ENCODE measurements around the gene UGT8.

DNA sequence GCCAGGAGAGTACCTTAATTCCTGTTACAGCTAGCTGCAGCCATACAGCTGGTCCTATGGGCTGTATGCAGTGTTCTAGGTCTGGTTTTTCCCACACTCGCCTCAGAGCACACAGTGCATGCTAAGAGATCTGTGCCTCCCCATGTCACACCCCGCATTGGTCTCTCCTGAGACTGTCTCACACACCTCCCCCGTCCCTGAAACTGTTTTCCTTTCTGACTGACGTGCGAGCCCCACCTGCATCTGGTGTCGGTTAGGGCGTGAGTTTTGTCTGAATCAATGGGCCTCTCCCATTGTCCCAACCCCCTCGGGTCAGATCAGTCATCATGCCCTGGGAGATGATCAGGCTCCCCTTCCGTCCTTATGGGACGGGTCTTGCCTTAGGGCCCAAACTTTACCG, 3.4 kb upstream of the UGT8 start:
- TF ChIP-seq, protein P1, sequence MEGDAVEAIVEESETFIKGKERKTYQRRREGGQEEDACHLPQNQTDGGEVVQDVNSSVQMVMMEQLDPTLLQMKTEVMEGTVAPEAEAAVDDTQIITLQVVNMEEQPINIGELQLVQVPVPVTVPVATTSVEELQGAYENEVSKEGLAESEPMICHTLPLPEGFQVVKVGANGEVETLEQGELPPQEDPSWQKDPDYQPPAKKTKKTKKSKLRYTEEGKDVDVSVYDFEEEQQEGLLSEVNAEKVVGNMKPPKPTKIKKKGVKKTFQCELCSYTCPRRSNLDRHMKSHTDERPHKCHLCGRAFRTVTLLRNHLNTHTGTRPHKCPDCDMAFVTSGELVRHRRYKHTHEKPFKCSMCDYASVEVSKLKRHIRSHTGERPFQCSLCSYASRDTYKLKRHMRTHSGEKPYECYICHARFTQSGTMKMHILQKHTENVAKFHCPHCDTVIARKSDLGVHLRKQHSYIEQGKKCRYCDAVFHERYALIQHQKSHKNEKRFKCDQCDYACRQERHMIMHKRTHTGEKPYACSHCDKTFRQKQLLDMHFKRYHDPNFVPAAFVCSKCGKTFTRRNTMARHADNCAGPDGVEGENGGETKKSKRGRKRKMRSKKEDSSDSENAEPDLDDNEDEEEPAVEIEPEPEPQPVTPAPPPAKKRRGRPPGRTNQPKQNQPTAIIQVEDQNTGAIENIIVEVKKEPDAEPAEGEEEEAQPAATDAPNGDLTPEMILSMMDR (IDR thresholded peaks at IDR 0.05; ENCODE audit: low read depth, low read length): no peak
- no peak for TF ChIP-seq EZH2phosphoT487 (IDR thresholded peaks at IDR 0.05; ENCODE audit: low read depth)
